ENCODE data around the gene NT5C1A. TPM values are rescaled to one million over a fixed set of nuclear protein-coding genes. Genes with fewer than 3 reads are reported as not detected.

Gene NT5C1A
- total and polyA plus RNA-seq, 11 donors: 2.0 to 46.6 (median 17.2) TPM

DNA sequence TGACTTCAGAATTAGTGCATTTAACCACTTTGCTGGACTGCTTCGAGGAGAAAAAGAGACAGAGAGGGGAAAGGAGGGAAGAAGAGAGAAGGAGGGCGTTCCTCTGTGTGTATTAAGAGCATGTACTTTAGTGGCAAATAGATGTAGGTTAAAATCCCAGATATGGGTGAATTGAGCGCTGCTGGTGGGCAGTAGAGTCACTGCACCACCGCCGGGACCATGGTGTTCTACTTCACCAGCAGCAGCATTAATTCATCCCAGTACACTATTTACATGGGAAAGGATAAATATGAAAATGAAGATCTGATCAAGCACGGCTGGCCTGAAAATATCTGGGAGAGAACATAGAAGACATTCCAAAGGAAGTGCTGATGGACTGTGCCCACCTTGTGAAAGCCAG is 45.9 kb upstream of the NT5C1A start:
- ATAC-seq (no peak), DNase-seq (no peak)
- TF ChIP-seq, protein P1, sequence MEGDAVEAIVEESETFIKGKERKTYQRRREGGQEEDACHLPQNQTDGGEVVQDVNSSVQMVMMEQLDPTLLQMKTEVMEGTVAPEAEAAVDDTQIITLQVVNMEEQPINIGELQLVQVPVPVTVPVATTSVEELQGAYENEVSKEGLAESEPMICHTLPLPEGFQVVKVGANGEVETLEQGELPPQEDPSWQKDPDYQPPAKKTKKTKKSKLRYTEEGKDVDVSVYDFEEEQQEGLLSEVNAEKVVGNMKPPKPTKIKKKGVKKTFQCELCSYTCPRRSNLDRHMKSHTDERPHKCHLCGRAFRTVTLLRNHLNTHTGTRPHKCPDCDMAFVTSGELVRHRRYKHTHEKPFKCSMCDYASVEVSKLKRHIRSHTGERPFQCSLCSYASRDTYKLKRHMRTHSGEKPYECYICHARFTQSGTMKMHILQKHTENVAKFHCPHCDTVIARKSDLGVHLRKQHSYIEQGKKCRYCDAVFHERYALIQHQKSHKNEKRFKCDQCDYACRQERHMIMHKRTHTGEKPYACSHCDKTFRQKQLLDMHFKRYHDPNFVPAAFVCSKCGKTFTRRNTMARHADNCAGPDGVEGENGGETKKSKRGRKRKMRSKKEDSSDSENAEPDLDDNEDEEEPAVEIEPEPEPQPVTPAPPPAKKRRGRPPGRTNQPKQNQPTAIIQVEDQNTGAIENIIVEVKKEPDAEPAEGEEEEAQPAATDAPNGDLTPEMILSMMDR (IDR thresholded peaks at IDR 0.05): no peak
- TF ChIP-seq POLR2A (IDR thresholded peaks at IDR 0.05): no peak
- WGBS, 4 donors: 44 to 54% (median 47%) methylated on average over 6 of the region's 6 CpGs
- no peaks in the 10 kb centered on the region for H3K36me3 ChIP-seq
- H3K4me1 ChIP-seq: peaks cover 0 to 5% (median 0%) of the 10 kb centered on the region in 12 donors
- intact Hi-C loops (cut with DNase I): loop anchor here in 5 of 10 donors (2.0 to 10.0 kb wide), 5 partner anchors 46 to 111 kb away; partner anchors contain the start of gene NT5C1A (in 2 of the 5)
- peaks cover 0 to 30% (median 11%) of the 10 kb centered on the region in 9 donors for H3K27me3 ChIP-seq
- H3K27ac ChIP-seq: no peak overlapping the region
- H3K4me3 ChIP-seq: no peak overlapping the region
- H3K9me3 ChIP-seq: no peaks in the 10 kb centered on the region

GRCh38 chr1:39713557-39713956 is 41.6 kb upstream of the NT5C1A start:
- WGBS, 4 donors: 90 to 98% (median 91%) methylated on average over 5 of the region's 5 CpGs
- TF ChIP-seq POLR2A (IDR thresholded peaks at IDR 0.05): no peak
- TF ChIP-seq, protein P1 (IDR thresholded peaks at IDR 0.05): no peak
- Histone ChIP-seq H3K36me3 (no peaks in the 10 kb centered on the region), H3K9me3 (no peaks in the 10 kb centered on the region), H3K27me3 (peaks cover 0 to 30% (median 11%) of the 10 kb centered on the region in 9 donors), H3K4me1 (no peaks in the 10 kb centered on the region), H3K4me3 (no peak overlapping the region), H3K27ac (no peak overlapping the region)
- DNase-seq: no peak
- ATAC-seq: no peak
- intact Hi-C loops (cut with DNase I): loop anchor here in 3 of 10 donors (5.0 to 10.0 kb wide), 3 partner anchors 36 to 59 kb away; no protein-coding TSS in a partner anchor

- TF ChIP-seq, protein P1 (IDR thresholded peaks at IDR 0.05): no peak
- no peak for TF ChIP-seq POLR2A (IDR thresholded peaks at IDR 0.05)
- Histone ChIP-seq H3K27me3 (peaks cover 0 to 19% (median 2%) of the 10 kb centered on the region in 9 donors), H3K27ac (no peak overlapping the region), H3K4me1 (no peaks in the 10 kb centered on the region), H3K36me3 (no peaks in the 10 kb centered on the region), H3K9me3 (no peaks in the 10 kb centered on the region), H3K4me3 (no peak overlapping the region)
- DNase-seq: no peak
- WGBS, 4 donors: 72 to 81% (median 79%) methylated on average over 6 of the region's 6 CpGs
- no peak for ATAC-seq
- intact Hi-C loops (cut with DNase I): loop anchor here in 3 of 10 donors (5.0 to 10.0 kb wide), 3 partner anchors 35 to 57 kb away; no protein-coding TSS in a partner anchor
Measured at GRCh38 chr1:39711966-39712340, 40.0 kb upstream of the NT5C1A start.

DNA sequence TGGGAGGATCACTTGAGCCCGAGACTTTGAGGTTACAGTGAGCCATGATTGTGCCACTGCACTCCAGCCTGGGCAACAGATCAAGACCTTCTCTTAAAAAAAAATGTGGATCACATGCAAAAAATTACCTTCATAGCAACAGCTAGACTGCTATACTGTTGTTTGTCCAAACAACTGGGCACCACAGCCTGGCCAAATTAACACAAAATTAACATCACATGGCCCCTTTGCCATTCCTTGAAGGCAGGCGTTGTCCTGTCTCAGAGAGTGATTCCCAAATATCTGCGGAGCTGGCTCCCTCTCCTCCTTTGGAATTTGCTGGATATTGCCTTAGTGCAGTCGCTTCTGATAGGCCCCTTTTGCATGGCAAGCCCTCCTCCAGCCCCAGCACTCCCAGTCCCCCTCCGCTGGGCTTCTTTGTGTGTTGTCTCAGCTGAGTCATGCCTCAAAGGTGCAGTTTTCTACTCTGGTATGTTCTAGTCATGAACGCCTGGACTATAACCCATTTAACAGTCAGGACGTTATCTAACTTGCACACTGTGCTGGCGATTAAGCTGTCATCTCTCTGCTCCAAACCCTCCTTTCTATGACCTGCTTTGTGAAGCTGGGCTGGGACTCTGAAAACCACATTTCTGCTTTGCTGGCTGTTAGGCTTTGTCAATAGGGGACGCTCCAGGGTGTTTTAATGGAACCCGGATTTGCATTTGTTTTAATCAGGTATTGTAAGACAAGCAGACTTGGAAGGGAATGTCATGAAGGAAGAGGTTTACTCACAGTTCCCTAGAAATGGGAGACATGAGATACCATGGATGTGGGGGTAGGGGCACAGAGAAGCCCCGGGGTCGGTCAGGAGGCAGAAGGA is 39.4 kb upstream of the NT5C1A start:
- no peaks in the 10 kb centered on the region for H3K36me3 ChIP-seq
- no peak overlapping the region for H3K4me3 ChIP-seq
- ATAC-seq (no peak), DNase-seq (no peak)
- H3K27ac ChIP-seq: no peak overlapping the region
- no peaks in the 10 kb centered on the region for H3K9me3 ChIP-seq
- TF ChIP-seq, protein P1 (IDR thresholded peaks at IDR 0.05): no peak
- no peak for TF ChIP-seq POLR2A (IDR thresholded peaks at IDR 0.05)
- intact Hi-C loops (cut with DNase I): loop anchor here in 3 of 10 donors (5.0 to 10.0 kb wide), 3 partner anchors 34 to 57 kb away; no protein-coding TSS in a partner anchor
- H3K27me3 ChIP-seq: peaks cover 0 to 13% (median 0%) of the 10 kb centered on the region in 9 donors
- 58 to 71% (median 67%) methylated on average over 12 of the region's 12 CpGs for WGBS, 4 donors
- H3K4me1 ChIP-seq: no peaks in the 10 kb centered on the region

Measured in heart left ventricle (tissue), 16 donors.